Cortex of kidney (tissue), 1 donor: Measurements from ENCODE around the gene SYCP3.
"Not testable (repeated sequence)": the region's sequence is repeated elsewhere in the genome, so short reads cannot be mapped to it uniquely, and the experiment has no call there.

ENCODE experiments used
- DNase-seq: peaks from one replicate; lab custom pipeline; 2025; lab: John Stamatoyannopoulos, UW

The SYCP3 gene

GRCh38 chr12:101759396-101760047 is 20.3 kb upstream of the SYCP3 start:
- DNase-seq: no peak

- DNase-seq: no peak
Measured at GRCh38 chr12:101750152-101750551, 10.9 kb upstream of the SYCP3 start.

GRCh38 chr12:101749657-101750056 is 10.4 kb upstream of the SYCP3 start:
- DNase-seq: no peak

- no peak for DNase-seq
Measured at GRCh38 chr12:101748907-101749306, 9.6 kb upstream of the SYCP3 start.

GRCh38 chr12:101747697-101748096 is 8.4 kb upstream of the SYCP3 start:
- DNase-seq: no peak

- no peak for DNase-seq
Measured at GRCh38 chr12:101746661-101747060, 7.4 kb upstream of the SYCP3 start.

GRCh38 chr12:101746196-101746595 is 6.9 kb upstream of the SYCP3 start:
- DNase-seq: no peak

- no peak for DNase-seq
Measured at GRCh38 chr12:101745481-101745880, 6.2 kb upstream of the SYCP3 start.

GRCh38 chr12:101743724-101744472 is 4.6 kb upstream of the SYCP3 start:
- DNase-seq: no peak

- no peak for DNase-seq
Measured at GRCh38 chr12:101743242-101743641, 4.0 kb upstream of the SYCP3 start.

GRCh38 chr12:101740980-101741379 is 1.7 kb upstream of the SYCP3 start:
- no peak for DNase-seq

GRCh38 chr12:101740566-101740965 is 1.3 kb upstream of the SYCP3 start:
- no peak for DNase-seq

GRCh38 chr12:101737476-101737875 is 1.8 kb downstream of the SYCP3 start:
- no peak for DNase-seq

- not testable (repeated sequence) for DNase-seq
Measured at GRCh38 chr12:101734482-101734881, 4.8 kb downstream of the SYCP3 start.

- no peak for DNase-seq
Measured at GRCh38 chr12:101733166-101733565, 6.1 kb downstream of the SYCP3 start.

GRCh38 chr12:101732318-101732717 is 6.9 kb downstream of the SYCP3 start:
- DNase-seq: no peak

GRCh38 chr12:101729842-101730241 is 9.4 kb downstream of the SYCP3 start:
- DNase-seq: no peak

GRCh38 chr12:101727098-101727497 is 12.2 kb downstream of the SYCP3 start:
- DNase-seq: no peak

GRCh38 chr12:101722392-101722791 is 16.9 kb downstream of the SYCP3 start:
- DNase-seq: no peak

- no peak for DNase-seq
Measured at GRCh38 chr12:101720118-101720517, 19.1 kb downstream of the SYCP3 start.

- no peak for DNase-seq
Measured at GRCh38 chr12:101719566-101719965, 19.7 kb downstream of the SYCP3 start.

GRCh38 chr12:101714877-101715444 is 24.3 kb downstream of the SYCP3 start:
- DNase-seq: no peak

- no peak for DNase-seq
Measured at GRCh38 chr12:101713930-101714329, 25.3 kb downstream of the SYCP3 start.
